IMR-90 (cell line): Measurements from ENCODE around the gene TULP4. TPM values are rescaled to one million over a fixed set of nuclear protein-coding genes. Genes with fewer than 3 reads are reported as not detected.

ENCODE experiments used
- ATAC-seq: fragments of 200-7000 bp; cut with Tn5 transposase; 2 replicates; pipeline ENCODE4 v1.9.1; 2020; ENCODE audit warnings: low read depth, mild to moderate bottlenecking, moderate library complexity
- BruUV-seq: library from RNA; stranded (reverse); fragments of 400-500 nt; replicated peaks from 2 replicates; lab custom pipeline; 2021; lab: Mats Ljungman, UMichigan
- CTCF ChIA-PET: fragments of 300-600 bp; formaldehyde crosslinking; extraction: SDS; loops from one replicate; lab custom pipeline; 2021; ENCODE audit warnings: antibody characterized with exemption; lab: Yijun Ruan, JAX
- POLR2A ChIA-PET: fragments of 300-600 bp; sonication (Branson Sonifier 250); formaldehyde crosslinking; loops from one replicate; lab custom pipeline; 2022; ENCODE audit warnings: antibody characterized with exemption; ENCODE audit not compliant: unreplicated experiment; lab: Charles Lee
- DNase-seq: peaks from one replicate; pipeline ENCODE4 v3.0.0; 2013
- H2AFZ ChIP-seq: replicated peaks from 2 replicates; pipeline ENCODE3; 2013; ENCODE audit warnings: low read length, mild to moderate bottlenecking; ENCODE audit not compliant: poor library complexity
- H2AK5ac ChIP-seq: 2 replicates; pipeline ENCODE4 v1.6.1; 2013; ENCODE audit warnings: low read depth, low read length, inconsistent platforms
- H2AK9ac ChIP-seq: replicated peaks from 2 replicates; pipeline ENCODE3; 2013; ENCODE audit warnings: mild to moderate bottlenecking, low read depth, low read length, moderate library complexity; ENCODE audit not compliant: poor library complexity
- H2BK120ac ChIP-seq: 2 replicates; pipeline ENCODE4 v1.6.1; 2013; ENCODE audit warnings: low read depth, low read length, inconsistent platforms
- H2BK15ac ChIP-seq: 3 replicates; pipeline ENCODE4 v1.6.1; 2013; ENCODE audit warnings: low read depth, low read length, inconsistent platforms
- H2BK20ac ChIP-seq: 2 replicates; pipeline ENCODE4 v1.6.1; 2013; ENCODE audit warnings: low read depth, mild to moderate bottlenecking, inconsistent platforms, low read length, moderate library complexity
- H2BK5ac ChIP-seq: 2 replicates; pipeline ENCODE4 v1.6.1; 2013; ENCODE audit warnings: mild to moderate bottlenecking, low read depth, low read length, inconsistent platforms; ENCODE audit not compliant: poor library complexity, severe bottlenecking
- H3K14ac ChIP-seq: replicated peaks from 2 replicates; pipeline ENCODE4 v1.6.1; 2013; ENCODE audit warnings: low read depth, low read length, inconsistent platforms
- H3K18ac ChIP-seq: 2 replicates; pipeline ENCODE4 v1.6.1; 2013; ENCODE audit warnings: low read depth, low read length, control low read depth
- H3K23ac ChIP-seq: 2 replicates; pipeline ENCODE4 v1.6.1; 2013; ENCODE audit warnings: low read depth, low read length, inconsistent platforms
- H3K27ac ChIP-seq: 2 replicates; pipeline ENCODE4 v1.5.1; 2013; ENCODE audit warnings: mild to moderate bottlenecking, control low read depth, low read length; ENCODE audit not compliant: insufficient read depth
- H3K27me3 ChIP-seq: 2 replicates; pipeline ENCODE4 v1.6.1; 2013; ENCODE audit warnings: low read length; ENCODE audit not compliant: control insufficient read depth, insufficient read depth
- H3K36me3 ChIP-seq: 2 replicates; pipeline ENCODE4 v1.6.1; 2013; ENCODE audit warnings: low read length, mixed read lengths; ENCODE audit not compliant: control insufficient read depth, insufficient read depth
- H3K4ac ChIP-seq: 2 replicates; pipeline ENCODE4 v1.6.1; 2013; ENCODE audit warnings: low read depth, low read length, inconsistent platforms
- H3K4me1 ChIP-seq: 2 replicates; pipeline ENCODE4 v1.6.1; 2013; ENCODE audit warnings: low read length, mixed read lengths; ENCODE audit not compliant: control insufficient read depth, insufficient read depth
- H3K4me2 ChIP-seq: 2 replicates; pipeline ENCODE4 v1.6.1; 2013; ENCODE audit warnings: low read depth, mild to moderate bottlenecking, control low read depth, low read length, moderate library complexity
- H3K4me3 ChIP-seq: 2 replicates; pipeline ENCODE4 v1.5.1; 2013; ENCODE audit warnings: low read depth, mild to moderate bottlenecking, control low read depth, low read length, moderate library complexity; ENCODE audit not compliant: insufficient read depth
- H3K56ac ChIP-seq: 2 replicates; pipeline ENCODE4 v1.6.1; 2013; ENCODE audit warnings: low read length, inconsistent platforms; ENCODE audit not compliant: insufficient read depth; ENCODE audit errors: extremely low read depth
- H3K79me1 ChIP-seq, 2 experiments: 2 replicates each; pipeline ENCODE4 v1.6.1; 2013; ENCODE audit warnings: low read length in 2 of 2, inconsistent platforms in 1 of 2, low read depth in 1 of 2
- H3K9ac ChIP-seq: 2 replicates; pipeline ENCODE4 v1.6.1; 2013; ENCODE audit warnings: low read depth, low read length, control low read depth
- H3K9me1 ChIP-seq: 2 replicates; pipeline ENCODE4 v1.6.1; 2013; ENCODE audit warnings: low read length, inconsistent platforms; ENCODE audit not compliant: insufficient read depth
- H3K9me3 ChIP-seq: 2 replicates; pipeline ENCODE4 v1.6.1; 2013; ENCODE audit warnings: low read length; ENCODE audit not compliant: control insufficient read depth, insufficient read depth
- H4K20me1 ChIP-seq: 2 replicates; pipeline ENCODE4 v1.6.1; 2013; ENCODE audit warnings: low read length, inconsistent platforms; ENCODE audit not compliant: insufficient read depth
- H4K5ac ChIP-seq: 2 replicates; pipeline ENCODE4 v1.6.1; 2013; ENCODE audit warnings: mild to moderate bottlenecking, low read depth, low read length, control low read depth
- H4K8ac ChIP-seq, 2 experiments: 2 replicates each; pipeline ENCODE4 v1.6.1; 2013; ENCODE audit warnings: low read depth in 2 of 2, low read length in 2 of 2, control low read depth in 1 of 2, inconsistent platforms in 1 of 2
- H4K91ac ChIP-seq: 2 replicates; pipeline ENCODE4 v1.6.1; 2013; ENCODE audit warnings: low read depth, low read length, inconsistent platforms; ENCODE audit not compliant: insufficient read depth
- BHLHE40 ChIP-seq: fragments of 150-350 bp; IDR thresholded peaks from 2 replicates; pipeline ENCODE4 v1.6.1; 2016; ENCODE audit warnings: mild to moderate bottlenecking, low read depth, low read length
- CTCF ChIP-seq: conservative IDR thresholded peaks from 2 replicates; pipeline ENCODE4 v1.5.1; 2012; ENCODE audit warnings: mild to moderate bottlenecking, low read depth, low read length, improper control_type of control experiment
- MXI1 ChIP-seq: IDR thresholded peaks from 2 replicates; pipeline ENCODE4 v1.6.1; 2012; ENCODE audit warnings: low read depth, mild to moderate bottlenecking, low read length, moderate library complexity, borderline replicate concordance
- RCOR1 ChIP-seq: IDR thresholded peaks from 2 replicates; pipeline ENCODE4 v1.6.1; 2012; ENCODE audit warnings: mild to moderate bottlenecking, low read length, improper control_type of control experiment; ENCODE audit not compliant: insufficient replicate concordance
- RFX5 ChIP-seq: IDR thresholded peaks from 2 replicates; pipeline ENCODE4 v1.8.0; 2012; ENCODE audit warnings: low read depth, mild to moderate bottlenecking, low read length, moderate library complexity
- WGBS, 2 experiments: methylation state at CpG; one replicate each; pipeline versions ENCODE4 v1.1.5 to v1.1.7; 2013; ENCODE audit warnings: missing lambda C conversion rate in 2 of 2; ENCODE audit not compliant: insufficient read length in 1 of 2; ENCODE audit errors: extremely low coverage in 2 of 2; 5-methylcytosine and 5-hydroxymethylcytosine counted together
- dilution Hi-C: fragments of 300-500 bp; cut with HindIII; formaldehyde crosslinking; loops from one replicate; pipeline ENCODE4 v1.14.3; 2018; ENCODE audit warnings: low sequenced_read_pairs; ENCODE audit not compliant: unreplicated experiment
- in situ Hi-C: fragments of 300-500 bp; cut with MboI; formaldehyde crosslinking; loops from 3 replicates; pipeline ENCODE4 v1.14.3; 2019; ENCODE audit warnings: low sequenced_read_pairs, inconsistent platforms, mixed read lengths
- intact Hi-C: fragments of 100-400 bp; cut with micrococcal nuclease; formaldehyde crosslinking; loops from 2 replicates; pipeline ENCODE4 v1.10.0; 2022
- polyA plus RNA-seq, 3 experiments: library from polyadenylated mRNA; depleted of rRNA; stranded (reverse); fragments of >200 nt; gene quantifications; 2 replicates each; pipeline ENCODE4 v1.2.3, GENCODE V29; 2012; ENCODE audit warnings: low replicate concordance in 1 of 3
- total RNA-seq: library from RNA; depleted of rRNA; stranded (reverse); fragments of >200 nt; gene quantifications from 2 replicates; pipeline ENCODE4 v1.2.3, GENCODE V29; 2012

Gene TULP4
- total and polyA plus RNA-seq, 2 of the 4 experiments (the other 2 are of a cell fraction) = 8.1 to 30.6 TPM

- intact Hi-C loops (no loop called here), dilution Hi-C loops (no loop called here), in situ Hi-C loops (no loop called here)
- CTCF ChIA-PET = interaction anchor here (0.7 to 1.8 kb wide), 4 partner anchors 31 to 335 kb away, joined by 3 to 4 read pairs (median 3); no protein-coding TSS in a partner anchor
- Histone ChIP-seq H2BK120ac (no peak overlapping the region), H3K56ac (no peak overlapping the region), H3K9ac (no peak overlapping the region), H3K27ac (no peak overlapping the region), H3K23ac (no peak overlapping the region), H2BK20ac (no peak overlapping the region), H4K91ac (no peak overlapping the region), H3K4me2 (no peak overlapping the region), H3K79me1 (peaks cover 18 to 24% of the 10 kb centered on the region in 2 experiments), H2AFZ (no peak overlapping the region), H3K9me3 (no peaks in the 10 kb centered on the region), H3K4me1 (peaks cover 1% of the 10 kb centered on the region; the same call in 1 of the 2 replicates), H3K18ac (no peak overlapping the region), H3K14ac (no peak overlapping the region), H3K9me1 (no peaks in the 10 kb centered on the region; the same call in 1 of the 2 replicates), H2BK15ac (no peak overlapping the region), H4K5ac (no peak overlapping the region), H3K27me3 (no peaks in the 10 kb centered on the region), H3K4ac (no peak overlapping the region), H2AK9ac (no peak overlapping the region), H2BK5ac (no peak overlapping the region), H3K36me3 (no peaks in the 10 kb centered on the region), H2AK5ac (no peak overlapping the region), H4K20me1 (0 out of 2 replicates have a peak, but pooled peaks cover 2% of the 10 kb centered on the region), H3K4me3 (no peak overlapping the region), H4K8ac (no peak overlapping the region)
- BruUV-seq = no TSS peak
- no CpG with 5 or more reads among the region's 3 CpGs for WGBS, 2 experiments
- no peak for ATAC-seq
- TF ChIP-seq MXI1 = no peak
- no peak for TF ChIP-seq BHLHE40
- 0 out of 2 replicates have a peak, but pooled peaks have one; percentile 2 for TF ChIP-seq CTCF
- no peak for TF ChIP-seq RCOR1
- TF ChIP-seq RFX5 = no peak
- POLR2A ChIA-PET = no interaction called here
- no peak for DNase-seq
Measured at GRCh38 chr6:158387036-158387435, 74.8 kb downstream of the TULP4 start.
